Measurements from ENCODE around the gene NDUFA7. TPM values are rescaled to one million over a fixed set of nuclear protein-coding genes. Genes with fewer than 3 reads are reported as not detected.
A peak's percentile ranks its signal among the peaks of the same experiment; 100 is the strongest.

The NDUFA7 gene
- total and polyA plus RNA-seq, 2 of the 13 experiments (the other 11 are each of a cell fraction or from before 2014, with no cell fraction given) = 64.5 to 71.5 TPM

GRCh38 chr19:8321067-8321985 lies at the start of gene NDUFA7, which contains the start of gene RPS28 (continued):
- TF ChIP-seq KIAA2018 (CRISPR knock-in tag; IDR thresholded peaks at IDR 0.05; ENCODE audit: borderline replicate concordance) (peak; percentile 28; the same call in 1 of the 2 replicates), HDAC2 (CRISPR knock-in tag; IDR thresholded peaks at IDR 0.05) (peak; percentile 74), ONECUT2 (CRISPR knock-in tag; IDR thresholded peaks at IDR 0.05) (peak; percentile 10; the same call in 1 of the 2 replicates), ETV5 (CRISPR knock-in tag; IDR thresholded peaks at IDR 0.05; ENCODE audit: borderline replicate concordance) (peak; percentile 30; the same call in 1 of the 2 replicates), NKX3-1 (CRISPR knock-in tag; IDR thresholded peaks at IDR 0.05) (no peak; the same call in 1 of the 2 replicates), ZNF550 (CRISPR knock-in tag; IDR thresholded peaks at IDR 0.05; ENCODE audit: borderline replicate concordance) (peak; percentile 23; the same call in 1 of the 2 replicates), ZNF605 (CRISPR knock-in tag; IDR thresholded peaks at IDR 0.05) (peak; percentile 63; the same call in 1 of the 2 replicates), HMGXB3 (CRISPR knock-in tag; IDR thresholded peaks at IDR 0.05; ENCODE audit: borderline replicate concordance) (no peak; the same call in 1 of the 2 replicates), ZNF207 (IDR thresholded peaks at IDR 0.05; ENCODE audit: borderline replicate concordance) (no peak), NFRKB (IDR thresholded peaks at IDR 0.05) (peak; percentile 67; the same call in 1 of the 2 replicates)
- TF ChIP-seq, protein P1, sequence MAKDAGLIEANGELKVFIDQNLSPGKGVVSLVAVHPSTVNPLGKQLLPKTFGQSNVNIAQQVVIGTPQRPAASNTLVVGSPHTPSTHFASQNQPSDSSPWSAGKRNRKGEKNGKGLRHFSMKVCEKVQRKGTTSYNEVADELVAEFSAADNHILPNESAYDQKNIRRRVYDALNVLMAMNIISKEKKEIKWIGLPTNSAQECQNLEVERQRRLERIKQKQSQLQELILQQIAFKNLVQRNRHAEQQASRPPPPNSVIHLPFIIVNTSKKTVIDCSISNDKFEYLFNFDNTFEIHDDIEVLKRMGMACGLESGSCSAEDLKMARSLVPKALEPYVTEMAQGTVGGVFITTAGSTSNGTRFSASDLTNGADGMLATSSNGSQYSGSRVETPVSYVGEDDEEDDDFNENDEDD (CRISPR knock-in tag; IDR thresholded peaks at IDR 0.05; ENCODE audit: borderline replicate concordance) = peak; percentile 62; the same call in 1 of the 2 replicates
- TF ChIP-seq, protein P2, sequence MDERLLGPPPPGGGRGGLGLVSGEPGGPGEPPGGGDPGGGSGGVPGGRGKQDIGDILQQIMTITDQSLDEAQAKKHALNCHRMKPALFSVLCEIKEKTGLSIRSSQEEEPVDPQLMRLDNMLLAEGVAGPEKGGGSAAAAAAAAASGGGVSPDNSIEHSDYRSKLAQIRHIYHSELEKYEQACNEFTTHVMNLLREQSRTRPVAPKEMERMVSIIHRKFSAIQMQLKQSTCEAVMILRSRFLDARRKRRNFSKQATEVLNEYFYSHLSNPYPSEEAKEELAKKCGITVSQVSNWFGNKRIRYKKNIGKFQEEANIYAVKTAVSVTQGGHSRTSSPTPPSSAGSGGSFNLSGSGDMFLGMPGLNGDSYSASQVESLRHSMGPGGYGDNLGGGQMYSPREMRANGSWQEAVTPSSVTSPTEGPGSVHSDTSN (CRISPR knock-in tag; IDR thresholded peaks at IDR 0.05) = 0 out of 2 replicates have a peak, but pooled peaks have one; percentile 27

Data from HepG2 (cell line).